Stimulated activated CD4-positive, alpha-beta T cell treated with anti-CD3 and anti-CD28 coated beads, TNF-alpha, amount 100 ng/mL, for 1 hour (primary cell): ENCODE results near the gene NUTM2G.
"Not testable (repeated sequence)": the region's sequence is repeated elsewhere in the genome, so short reads cannot be mapped to it uniquely, and the experiment has no call there.

ENCODE experiments used
- DNase-seq, 3 donors: peaks; one replicate each; pipeline ENCODE4 v3.0.0-alpha.2; 2020; ENCODE audit warnings: low read depth in 3 of 3, low spot score in 1 of 3

NUTM2G gene

GRCh38 chr9:96942181-96942580, 13.5 kb downstream of the NUTM2G start:
- not testable (repeated sequence) for DNase-seq

DNA sequence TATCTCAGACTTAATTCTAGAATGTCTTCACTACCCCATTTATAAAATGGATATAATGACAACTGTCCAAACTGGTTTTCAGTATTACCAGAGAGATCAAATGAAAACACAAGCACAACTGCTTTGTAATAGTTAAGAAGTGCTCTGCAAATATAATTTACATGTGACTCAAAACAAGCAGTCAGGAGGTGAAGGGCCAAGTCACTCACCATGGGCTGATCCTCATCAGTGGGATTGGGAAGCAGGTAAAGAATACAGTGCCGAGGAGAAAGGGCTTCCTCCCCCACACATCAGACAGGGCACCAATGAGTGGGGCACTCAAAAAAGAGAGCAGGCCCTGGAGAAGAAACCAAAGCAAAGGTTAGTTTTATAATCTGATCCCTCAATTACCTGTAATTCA, 20.7 kb downstream of the NUTM2G start:
- DNase-seq = not testable (repeated sequence)

DNA sequence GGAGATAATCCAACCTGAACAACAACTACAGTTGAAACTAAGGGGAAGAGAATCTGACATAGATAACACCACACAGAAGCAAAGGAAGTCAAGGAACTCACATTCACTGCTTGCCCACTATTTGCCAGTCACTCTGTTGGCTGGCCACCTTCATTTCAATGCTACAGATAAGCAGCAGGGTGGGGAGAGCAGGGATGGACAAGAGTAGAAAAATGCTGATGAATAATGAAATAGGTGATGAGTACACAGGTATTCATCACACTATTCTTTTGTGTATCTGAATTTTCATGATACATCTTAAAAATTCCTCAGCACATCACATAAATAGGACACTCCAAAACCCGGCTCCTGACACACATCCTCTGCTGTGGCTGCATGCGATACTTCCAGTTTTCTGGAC, 21.9 kb downstream of the NUTM2G start:
- not testable (repeated sequence) for DNase-seq

DNA sequence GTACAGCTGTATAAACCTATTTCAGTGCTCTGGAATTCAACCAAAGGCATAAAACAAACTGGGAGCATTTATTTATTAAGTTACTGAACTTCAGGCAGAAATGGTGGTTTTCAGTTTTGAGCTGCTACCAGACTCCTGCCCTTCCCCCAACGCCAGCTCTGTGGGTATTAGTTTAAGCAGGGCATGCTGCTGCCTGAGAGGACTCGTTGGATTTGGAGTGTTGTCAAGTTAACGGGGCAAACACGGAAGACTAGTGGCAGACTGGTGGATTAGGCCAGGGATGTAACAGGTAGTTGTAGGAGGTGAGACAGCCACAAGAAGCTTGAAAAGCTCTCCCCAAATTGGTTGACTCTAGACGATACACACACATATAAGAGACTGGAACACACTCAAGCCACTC, 38.9 kb downstream of the NUTM2G start:
- not testable (repeated sequence) for DNase-seq

DNA sequence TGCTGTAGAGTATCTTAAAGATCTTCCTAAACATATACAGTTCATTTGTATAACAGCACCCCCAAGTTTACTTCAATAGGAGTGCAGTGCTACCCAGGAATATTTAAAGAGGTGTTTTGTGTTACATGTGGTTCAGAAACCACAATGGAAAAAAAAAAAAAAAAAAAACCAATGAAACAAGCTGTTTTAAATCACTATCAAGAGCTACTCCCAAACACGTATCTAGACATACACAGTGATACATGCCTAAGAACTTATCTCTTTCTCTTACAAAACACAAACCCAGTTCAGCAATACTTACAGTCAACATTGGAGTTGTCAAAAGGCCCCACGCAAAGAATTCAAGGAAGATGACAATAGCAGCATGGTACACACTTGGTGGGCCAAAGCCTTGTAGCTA, 43.9 kb downstream of the NUTM2G start:
- not testable (repeated sequence) for DNase-seq

DNA sequence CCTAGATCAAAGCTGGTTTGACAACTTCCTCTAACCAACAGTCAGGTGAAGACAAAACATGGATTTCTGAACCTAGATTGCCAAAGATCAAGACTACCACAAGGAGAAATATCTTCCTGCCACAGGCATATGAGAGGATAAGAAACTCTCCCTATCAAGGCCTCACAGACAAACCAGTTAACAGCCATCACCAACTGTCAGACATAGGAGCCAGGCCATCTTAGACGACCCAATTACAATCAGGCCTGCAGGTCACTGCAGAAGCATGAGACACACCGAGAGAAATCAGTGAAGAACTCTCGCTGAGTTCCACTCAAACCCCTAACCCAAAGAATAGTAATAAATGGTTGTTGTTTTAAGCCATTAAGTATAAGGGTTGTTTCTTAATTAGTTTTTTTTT, 45.4 kb downstream of the NUTM2G start:
- not testable (repeated sequence) for DNase-seq

GRCh38 chr9:96983496-96984122, 55.0 kb downstream of the NUTM2G start:
- DNase-seq = not testable (repeated sequence)

- not testable (repeated sequence) for DNase-seq
Measured at GRCh38 chr9:96984139-96984538, 55.5 kb downstream of the NUTM2G start.

DNA sequence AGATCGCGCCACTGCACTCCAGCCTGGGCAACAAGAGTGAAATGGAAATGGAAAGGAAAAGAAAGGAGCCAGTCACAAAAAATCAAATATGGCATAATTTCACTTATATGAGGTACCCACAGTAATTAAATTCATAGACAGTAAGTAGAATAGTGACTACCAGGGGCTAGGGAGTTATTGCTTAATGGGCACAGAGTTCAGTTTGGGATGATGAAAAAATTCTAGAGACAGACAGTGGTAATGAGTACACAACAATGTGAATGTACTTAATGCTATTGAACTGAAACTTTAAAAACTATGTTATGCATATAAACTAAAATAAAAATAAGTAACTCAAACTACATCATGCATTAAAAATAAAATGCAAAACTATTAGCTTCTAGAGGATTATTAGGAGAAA, 56.2 kb downstream of the NUTM2G start:
- not testable (repeated sequence) for DNase-seq
